Measurements from ENCODE around the gene TRIM61.

GRCh38 chr4:165013691-165014090 is 36.2 kb upstream of the TRIM61 start:
- no peak for TF ChIP-seq REST (IDR thresholded peaks at IDR 0.05; ENCODE audit: borderline replicate concordance)
- no peak for TF ChIP-seq RAD21 (conservative IDR thresholded peaks at IDR 0.05)
- TF ChIP-seq CTCF (IDR thresholded peaks at IDR 0.05; ENCODE audit: poor library complexity, severe bottlenecking): no peak
- no peak for TF ChIP-seq POLR2AphosphoS5 (IDR thresholded peaks at IDR 0.05)
- TF ChIP-seq TAF1 (IDR thresholded peaks at IDR 0.05; ENCODE audit: low read depth): no peak
- no peak for TF ChIP-seq EZH2 (IDR thresholded peaks at IDR 0.05; ENCODE audit: borderline replicate concordance, insufficient read depth, low read length, poor library complexity, severe bottlenecking)
